A549 (cell line): ENCODE measurements around the gene CEP83. TPM values are rescaled to one million over a fixed set of nuclear protein-coding genes. Genes with fewer than 3 reads are reported as not detected.

ENCODE experiments used
- ATAC-seq, 2 experiments: fragments of 200-7000 bp in 1 of 2; fragments of >200 bp in 1 of 2; cut with Nextera tagmentation in 1 of 2; cut with Tn5 transposase in 1 of 2; 3 replicates each; pipeline versions ENCODE4 v1.8.0 to v1.9.1; 2018 to 2020; ENCODE audit warnings: mild to moderate bottlenecking in 1 of 2, moderate library complexity in 1 of 2
- CTCF ChIA-PET: fragments of 300-600 bp; sonication (Branson Sonifier 250); formaldehyde crosslinking; extraction: SDS; loops from one replicate; lab custom pipeline; 2021; ENCODE audit warnings: antibody characterized with exemption, inconsistent platforms; lab: Yijun Ruan, JAX
- POLR2A ChIA-PET: fragments of 350-600 bp; formaldehyde crosslinking; extraction: SDS; loops from one replicate; lab custom pipeline; 2021; ENCODE audit warnings: antibody characterized with exemption, inconsistent platforms; lab: Yijun Ruan, JAX
- DNase-seq, 2 experiments: peaks; one replicate each; pipeline versions ENCODE4 v3.0.0 to v3.0.0-alpha.2; 2011 to 2016; ENCODE audit warnings: low read depth in 1 of 2, low spot score in 1 of 2
- FAIRE-seq: peaks from 2 replicates; lab custom pipeline; 2011; peaks lifted over from hg19 to GRCh38; lab: Jason Lieb, UNC
- H3K27ac ChIP-seq, 2 experiments: fragments of >200 bp; sonication (Bioruptor Twin); formaldehyde crosslinking; 3 replicates each; pipeline ENCODE4 v1.5.1; 2016 to 2017
- H3K4me1 ChIP-seq: fragments of >200 bp; sonication (Bioruptor Twin); formaldehyde crosslinking; 3 replicates; pipeline ENCODE4 v1.6.1; 2016
- H3K4me2 ChIP-seq: fragments of >200 bp; sonication (Bioruptor Twin); formaldehyde crosslinking; 3 replicates; pipeline ENCODE4 v1.6.1; 2016
- H3K4me3 ChIP-seq: fragments of >200 bp; sonication (Bioruptor Twin); formaldehyde crosslinking; 3 replicates; pipeline ENCODE4 v1.5.1; 2016
- H3K9me3 ChIP-seq: fragments of >200 bp; sonication (Bioruptor Twin); formaldehyde crosslinking; 3 replicates; pipeline ENCODE4 v1.6.1; 2016
- CBX2 ChIP-seq: fragments of 200-600 bp; sonication (generic); IDR thresholded peaks from 2 replicates; pipeline ENCODE4 v1.6.1; 2016; ENCODE audit warnings: low read depth, mild to moderate bottlenecking, borderline replicate concordance
- CEBPB ChIP-seq, 2 experiments: fragments of >200 bp in 1 of 2; sonication (Bioruptor Twin) in 1 of 2; formaldehyde crosslinking in 1 of 2; IDR thresholded peaks; 2 replicates each; pipeline ENCODE4 v1.6.1; 2012 to 2016
- E2F6 ChIP-seq: IDR thresholded peaks from 2 replicates; pipeline ENCODE4 v1.6.1; 2012; ENCODE audit warnings: low read depth, borderline replicate concordance
- FOSL2 ChIP-seq, 2 experiments: fragments of 450-650 bp in 1 of 2; fragments of >200 bp in 1 of 2; sonication (Bioruptor Twin) in 1 of 2; formaldehyde crosslinking; IDR thresholded peaks; 2 replicates each; pipeline versions ENCODE4 v1.5.0 to v1.6.1; 2016 to 2020; ENCODE audit warnings: mild to moderate bottlenecking in 1 of 2, moderate library complexity in 1 of 2
- HDAC2 ChIP-seq: fragments of 200-600 bp; sonication (generic); IDR thresholded peaks from 2 replicates; pipeline ENCODE4 v1.6.1; 2016
- HES2 ChIP-seq: fragments of >200 bp; sonication (Bioruptor Twin); formaldehyde crosslinking; IDR thresholded peaks from 2 replicates; pipeline ENCODE4 v1.6.1; 2016
- HEYL ChIP-seq: fragments of 250-450 bp; sonication (Bioruptor Pico); IDR thresholded peaks from 2 replicates; pipeline ENCODE4 v1.8.0; 2021; ENCODE audit warnings: mild to moderate bottlenecking, moderate library complexity
- HOXA7 ChIP-seq: fragments of 250-450 bp; sonication (Bioruptor Pico); IDR thresholded peaks from 2 replicates; pipeline ENCODE4 v1.5.0; 2020; ENCODE audit warnings: mild to moderate bottlenecking, moderate library complexity
- HOXB13 ChIP-seq: fragments of 250-450 bp; sonication (Bioruptor Pico); IDR thresholded peaks from 2 replicates; pipeline ENCODE4 v1.5.0; 2020; ENCODE audit warnings: low read depth, mild to moderate bottlenecking, moderate library complexity
- JUN ChIP-seq, 2 experiments: fragments of >200 bp; sonication (Bioruptor Twin); formaldehyde crosslinking; IDR thresholded peaks; 2 replicates in 1 of 2; 3 replicates in 1 of 2; pipeline ENCODE4 v1.6.1; 2016 to 2017
- MAZ ChIP-seq: fragments of 150-350 bp; IDR thresholded peaks from 2 replicates; pipeline ENCODE4 v1.6.1; 2014; ENCODE audit warnings: antibody characterized with exemption, low read depth, low read length, borderline replicate concordance
- MYC ChIP-seq: IDR thresholded peaks from 2 replicates; pipeline ENCODE4 v1.6.1; 2012; ENCODE audit warnings: mild to moderate bottlenecking, inconsistent platforms, low read length, improper control_type of control experiment, borderline replicate concordance
- NPAS2 ChIP-seq: fragments of 250-450 bp; sonication (Bioruptor Pico); IDR thresholded peaks from 2 replicates; pipeline ENCODE4 v1.8.0; 2022; ENCODE audit warnings: mild to moderate bottlenecking, moderate library complexity, borderline replicate concordance
- NR3C1 ChIP-seq: fragments of >200 bp; sonication (Bioruptor Twin); formaldehyde crosslinking; IDR thresholded peaks from 3 replicates; pipeline ENCODE4 v1.6.1; 2017
- POLR2A ChIP-seq: IDR thresholded peaks from 2 replicates; pipeline ENCODE4 v1.6.1; 2012; ENCODE audit warnings: mild to moderate bottlenecking, low read length
- POLR2AphosphoS2 ChIP-seq: conservative IDR thresholded peaks from 2 replicates; pipeline ENCODE4 v1.6.1; 2012; ENCODE audit warnings: low read length, improper control_type of control experiment, inconsistent platforms
- RARB ChIP-seq: fragments of 250-450 bp; sonication (Bioruptor Pico); IDR thresholded peaks from 2 replicates; pipeline ENCODE4 v1.8.0; 2021; ENCODE audit warnings: mild to moderate bottlenecking, moderate library complexity
- RCOR1 ChIP-seq: fragments of 150-350 bp; IDR thresholded peaks from 2 replicates; pipeline ENCODE4 v1.6.1; 2014; ENCODE audit warnings: antibody characterized with exemption, low read length, low read depth
- REST ChIP-seq: fragments of 200-600 bp; sonication (generic); IDR thresholded peaks from 2 replicates; pipeline ENCODE4 v1.6.1; 2016; ENCODE audit warnings: antibody characterized with exemption, mild to moderate bottlenecking, moderate library complexity
- RFX5 ChIP-seq: fragments of 450-650 bp; IDR thresholded peaks from 2 replicates; pipeline ENCODE4 v1.7.1; 2014; ENCODE audit warnings: antibody characterized with exemption, mild to moderate bottlenecking, moderate library complexity
- TFCP2L1 ChIP-seq: fragments of 250-450 bp; sonication (Bioruptor Pico); IDR thresholded peaks from 2 replicates; pipeline ENCODE4 v1.5.0; 2021; ENCODE audit warnings: mild to moderate bottlenecking
- ZC3H11A ChIP-seq: fragments of 450-650 bp; IDR thresholded peaks from 2 replicates; pipeline ENCODE4 v1.6.1; 2014; ENCODE audit warnings: antibody characterized with exemption, mild to moderate bottlenecking
- ZNF302 ChIP-seq: fragments of 250-450 bp; sonication (Bioruptor Pico); IDR thresholded peaks from 2 replicates; pipeline ENCODE4 v1.9.0; 2021; ENCODE audit warnings: inconsistent platforms, mild to moderate bottlenecking, moderate library complexity
- ZSCAN20 ChIP-seq: fragments of 250-450 bp; sonication (Bioruptor Pico); IDR thresholded peaks from 2 replicates; pipeline ENCODE4 v1.8.0; 2022; ENCODE audit warnings: mild to moderate bottlenecking, moderate library complexity
- WGBS: methylation state at CpG from one replicate; pipeline ENCODE4 v1.1.6; 2017; ENCODE audit errors: missing lambda C conversion rate; 5-methylcytosine and 5-hydroxymethylcytosine counted together
- polyA plus RNA-seq, 4 experiments: library from polyadenylated mRNA; depleted of rRNA in 3 of 4; stranded (reverse); fragments of >200 nt; fragmentation: RNase III in 1 of 4; extraction: RNeasy Plus Mini Kit Qiagen cat#74134 plus additional on column Dnase treatment in 1 of 4; gene quantifications; 2 replicates in 3 of 4; 3 replicates in 1 of 4; pipeline ENCODE4 v1.2.3, GENCODE V29; 2011 to 2017

Gene CEP83
- polyA plus RNA-seq, 2 of the 4 experiments (the other 2 are of a cell fraction) = 8.5 to 21.4 TPM

- ATAC-seq (no peak), DNase-seq (no peak), FAIRE-seq (no peak)
- POLR2A ChIA-PET = no interaction called here
- TF ChIP-seq HES2 = no peak
- TF ChIP-seq NR3C1 = no peak
- TF ChIP-seq POLR2A = no peak
- TF ChIP-seq HEYL (CRISPR knock-in tag) = no peak
- TF ChIP-seq CEBPB (IDR thresholded peaks at IDR 0.05) = no peak
- TF ChIP-seq TFCP2L1 = no peak
- no peak for TF ChIP-seq FOSL2 (IDR thresholded peaks at IDR 0.05)
- TF ChIP-seq FOSL2 (CRISPR knock-in tag; IDR thresholded peaks at IDR 0.05) = no peak
- TF ChIP-seq MAZ = no peak
- TF ChIP-seq POLR2AphosphoS2 = no peak
- no peak for TF ChIP-seq RCOR1
- no peak for TF ChIP-seq ZSCAN20
- TF ChIP-seq HOXB13 = no peak
- no peak for TF ChIP-seq NPAS2 (CRISPR knock-in tag)
- TF ChIP-seq ZC3H11A = no peak
- no peak for TF ChIP-seq JUN (IDR thresholded peaks at IDR 0.05)
- Histone ChIP-seq H3K27ac (no peak overlapping the region), H3K4me3 (no peak overlapping the region), H3K9me3 (peaks cover 12% of the 10 kb centered on the region; the same call in 1 of the 3 replicates), H3K4me1 (no peaks in the 10 kb centered on the region), H3K4me2 (no peak overlapping the region)
- 90% methylated on average over 5 of the region's 5 CpGs for WGBS
- CTCF ChIA-PET = no interaction called here
Measured at GRCh38 chr12:94359761-94360160, 99.9 kb downstream of the CEP83 start.

GRCh38 chr12:94353130-94353529 is 106.5 kb downstream of the CEP83 start:
- Histone ChIP-seq H3K27ac (no peak overlapping the region), H3K4me2 (no peak overlapping the region), H3K4me3 (no peak overlapping the region)
- no peak for ATAC-seq
- WGBS = 44% methylated on average over 1 of the region's 1 CpG
- ChIA-PET CTCF (no interaction called here), POLR2A (no interaction called here)
- no peak for DNase-seq
- no peak for TF ChIP-seq HDAC2
- TF ChIP-seq HOXA7 (CRISPR knock-in tag) = no peak
- no peak for TF ChIP-seq CBX2
- no peak for TF ChIP-seq RARB (CRISPR knock-in tag)
- no peak for TF ChIP-seq MYC
- TF ChIP-seq ZNF302 (CRISPR knock-in tag) = no peak
- TF ChIP-seq, all 56 proteins: peak for 0
- peaks cover 57% of the 10 kb centered on the region for H3K9me3 ChIP-seq
- no peaks in the 10 kb centered on the region for H3K4me1 ChIP-seq
- FAIRE-seq = no peak

- ATAC-seq (no peak), DNase-seq (no peak), FAIRE-seq (no peak)
- Histone ChIP-seq H3K9me3 (0 out of 3 replicates have a peak, but pooled peaks cover 4% of the 10 kb centered on the region), H3K4me2 (no peak overlapping the region), H3K4me1 (no peaks in the 10 kb centered on the region), H3K27ac (no peak overlapping the region), H3K4me3 (no peak overlapping the region)
- 94% methylated on average over 6 of the region's 6 CpGs for WGBS
- TF ChIP-seq RFX5 (no peak), HES2 (no peak), ZC3H11A (no peak), E2F6 (no peak), REST (no peak)
- POLR2A ChIA-PET = no interaction called here
- CTCF ChIA-PET = no interaction called here
Measured at GRCh38 chr12:94340573-94340972, 119.1 kb downstream of the CEP83 start.
